ENCODE results near the gene C5orf63. TPM values are rescaled to one million over a fixed set of nuclear protein-coding genes. Genes with fewer than 3 reads are reported as not detected.

C5orf63 gene
- total and polyA plus RNA-seq, 9 donors, result 1.7 to 6.6 (median 3.5) TPM

DNA sequence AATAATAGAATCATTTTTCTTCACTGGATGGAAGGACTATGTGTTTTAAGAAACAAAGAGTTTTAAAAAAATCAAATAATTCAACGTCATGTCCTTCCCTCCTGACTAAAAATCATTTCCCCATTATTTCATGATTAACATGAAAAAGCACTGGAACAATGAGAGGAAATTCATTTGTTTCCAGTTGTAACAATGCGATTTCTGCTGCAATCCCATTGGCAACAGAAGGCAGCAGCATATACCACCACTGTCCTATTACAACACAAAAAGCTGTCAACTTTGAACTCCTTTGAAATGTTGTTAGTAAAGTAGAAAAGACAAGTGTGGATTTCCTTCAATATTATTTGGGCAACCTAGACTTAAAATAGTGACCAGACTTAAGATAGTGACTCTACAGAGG is 3.1 kb downstream of the C5orf63 start:
- no peak for DNase-seq
- peaks cover 2% of the 10 kb centered on the region for H3K4me1 ChIP-seq (ENCODE audit: insufficient read depth)
- no peak for TF ChIP-seq POLR2A (IDR thresholded peaks at IDR 0.05)
- TF ChIP-seq CTCF (IDR thresholded peaks at IDR 0.05), result no peak
- no peak for TF ChIP-seq EP300 (IDR thresholded peaks at IDR 0.05)
- H3K27me3 ChIP-seq, result no peaks in the 10 kb centered on the region
- no peaks in the 10 kb centered on the region for H3K36me3 ChIP-seq
- 88 to 97% (median 92%) methylated on average over 2 of the region's 2 CpGs for WGBS, 3 donors
- intact Hi-C loops (cut with DNase I), result no loop called here
- H3K4me3 ChIP-seq, result no peak overlapping the region
- H3K9me3 ChIP-seq, result no peaks in the 10 kb centered on the region
- H3K27ac ChIP-seq, result no peak overlapping the region

GRCh38 chr5:127068493-127069214 is 4.6 kb downstream of the C5orf63 start:
- Histone ChIP-seq H3K4me1 (ENCODE audit: insufficient read depth) (no peaks in the 10 kb centered on the region), H3K27me3 (no peaks in the 10 kb centered on the region), H3K36me3 (no peaks in the 10 kb centered on the region), H3K9me3 (no peaks in the 10 kb centered on the region), H3K4me3 (no peak overlapping the region), H3K27ac (no peak overlapping the region)
- TF ChIP-seq POLR2A (IDR thresholded peaks at IDR 0.05), result no peak
- TF ChIP-seq CTCF (IDR thresholded peaks at IDR 0.05), result no peak
- TF ChIP-seq EP300 (IDR thresholded peaks at IDR 0.05), result no peak
- intact Hi-C loops (cut with DNase I), result no loop called here
- no peak for DNase-seq
- WGBS, 3 donors, result 52 to 57% (median 52%) methylated on average over 2 of the region's 2 CpGs

- no peaks in the 10 kb centered on the region for H3K9me3 ChIP-seq
- no peak overlapping the region for H3K4me3 ChIP-seq
- no peaks in the 10 kb centered on the region for H3K4me1 ChIP-seq (ENCODE audit: insufficient read depth)
- H3K27ac ChIP-seq, result no peak overlapping the region
- DNase-seq, result no peak
- H3K27me3 ChIP-seq, result no peaks in the 10 kb centered on the region
- no peaks in the 10 kb centered on the region for H3K36me3 ChIP-seq
- intact Hi-C loops (cut with DNase I), result no loop called here
- no peak for TF ChIP-seq POLR2A (IDR thresholded peaks at IDR 0.05)
- no peak for TF ChIP-seq EP300 (IDR thresholded peaks at IDR 0.05)
- no peak for TF ChIP-seq CTCF (IDR thresholded peaks at IDR 0.05)
These were observed 6.6 kb downstream of the C5orf63 start for GRCh38 chr5:127066721-127067120.

DNA sequence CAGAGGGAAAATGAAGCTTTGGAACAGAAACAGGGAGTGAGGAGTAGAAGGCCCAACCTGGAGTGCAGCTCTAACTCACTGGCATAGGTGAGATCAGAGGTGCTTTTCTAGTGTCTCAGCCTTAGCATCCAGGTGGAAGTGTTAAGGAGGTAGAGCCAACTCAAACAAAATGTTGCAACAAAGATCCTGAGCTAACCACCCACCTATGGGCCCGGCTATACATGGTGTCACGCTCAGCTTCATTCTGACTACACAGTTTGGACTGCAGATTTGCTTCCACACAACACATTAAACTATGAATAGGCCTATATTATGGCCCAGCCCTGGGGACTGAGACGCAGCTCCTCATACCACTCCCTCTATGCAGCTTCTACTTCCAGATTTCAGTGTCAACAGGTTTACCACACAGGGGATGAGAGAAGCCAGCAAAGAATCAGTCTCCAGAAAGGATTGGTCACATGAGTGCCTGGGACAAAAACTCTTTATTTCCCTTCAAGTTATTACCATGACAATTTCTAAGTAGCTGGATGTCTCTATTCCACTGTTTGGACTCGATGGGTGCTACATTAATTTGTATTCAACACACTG is 9.0 kb downstream of the C5orf63 start:
- H3K4me3 ChIP-seq, result no peak overlapping the region
- no peaks in the 10 kb centered on the region for H3K4me1 ChIP-seq (ENCODE audit: insufficient read depth)
- H3K27ac ChIP-seq, result no peak overlapping the region
- DNase-seq, result no peak
- intact Hi-C loops (cut with DNase I), result no loop called here
- no peak for TF ChIP-seq EP300 (IDR thresholded peaks at IDR 0.05)
- TF ChIP-seq POLR2A (IDR thresholded peaks at IDR 0.05), result no peak
- no peak for TF ChIP-seq CTCF (IDR thresholded peaks at IDR 0.05)
- H3K27me3 ChIP-seq, result no peaks in the 10 kb centered on the region
- no peaks in the 10 kb centered on the region for H3K9me3 ChIP-seq
- WGBS, 3 donors, result 90 to 98% (median 98%) methylated on average over 4 of the region's 4 CpGs
- H3K36me3 ChIP-seq, result no peaks in the 10 kb centered on the region
